Measurements from ENCODE around the gene C5orf63. TPM values are rescaled to one million over a fixed set of nuclear protein-coding genes. Genes with fewer than 3 reads are reported as not detected.

C5orf63 gene
- total and polyA plus RNA-seq, 2 of the 13 experiments (the other 11 are each of a cell fraction or from before 2014, with no cell fraction given), result 7.9 to 8.8 TPM

DNA sequence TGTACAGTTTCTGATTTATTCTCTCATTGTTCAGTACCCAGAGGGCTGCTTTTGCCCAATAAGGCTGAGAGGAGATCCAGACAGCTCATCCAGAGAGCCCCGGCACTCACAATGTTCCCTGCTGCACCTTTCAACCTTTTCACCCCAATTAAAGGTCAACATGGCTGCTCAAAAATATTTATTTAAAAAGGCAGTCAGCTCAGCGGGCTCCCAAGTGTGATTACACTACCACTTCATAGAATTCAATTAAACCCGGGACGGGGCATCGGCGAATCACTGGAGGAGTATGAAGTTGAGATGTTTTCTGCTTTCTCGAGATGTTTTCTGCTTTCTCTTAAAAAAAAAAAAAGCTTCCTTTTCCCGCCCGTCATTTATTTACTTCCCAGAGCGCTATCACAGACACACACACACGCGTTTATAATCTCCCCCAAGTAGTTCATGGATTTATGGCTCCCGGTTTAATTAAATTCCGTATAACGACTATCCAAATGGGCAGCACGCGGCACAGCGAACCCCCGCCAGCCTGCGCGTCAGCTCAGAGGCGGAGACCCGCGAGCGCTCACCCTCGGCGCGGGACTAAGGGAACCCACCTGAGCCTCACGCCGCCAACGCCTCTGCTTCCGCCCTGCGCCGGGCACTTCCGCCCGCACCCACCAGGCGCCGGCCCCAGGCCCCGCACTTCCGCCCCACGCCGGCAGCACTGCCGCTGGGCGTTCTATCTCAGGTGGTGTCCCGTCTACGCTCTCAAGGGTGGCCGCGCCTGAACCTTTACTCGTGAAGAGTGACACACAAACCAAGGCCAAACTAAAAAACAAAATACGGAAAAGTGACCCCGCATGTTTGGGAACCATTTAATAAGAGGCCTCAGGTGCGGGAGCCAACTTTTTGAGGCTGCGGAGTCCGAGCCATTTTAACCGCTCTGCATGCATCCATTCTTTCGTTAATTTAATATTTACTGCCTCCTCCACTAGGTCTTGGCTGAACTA, at the start of gene C5orf63 (continued):
- TF ChIP-seq HES4 (CRISPR knock-in tag; IDR thresholded peaks at IDR 0.05; ENCODE audit: borderline replicate concordance) (peak; percentile 80), ZNF562 (CRISPR knock-in tag; IDR thresholded peaks at IDR 0.05; ENCODE audit: borderline replicate concordance) (no peak), GLI4 (CRISPR knock-in tag; IDR thresholded peaks at IDR 0.05; ENCODE audit: borderline replicate concordance) (no peak; the same call in 1 of the 2 replicates), MEF2D (CRISPR knock-in tag; IDR thresholded peaks at IDR 0.05) (no peak), ZNF703 (CRISPR knock-in tag; IDR thresholded peaks at IDR 0.05; ENCODE audit: borderline replicate concordance) (peak; percentile 82; the same call in 1 of the 2 replicates), ZNF282 (IDR thresholded peaks at IDR 0.05; ENCODE audit: partially characterized antibody) (no peak), ZNF567 (CRISPR knock-in tag; IDR thresholded peaks at IDR 0.05; ENCODE audit: borderline replicate concordance) (no peak), BRCA1 (CRISPR knock-in tag; IDR thresholded peaks at IDR 0.05) (peak; percentile 77; the same call in 1 of the 2 replicates), ZNF224 (CRISPR knock-in tag; IDR thresholded peaks at IDR 0.05) (0 out of 2 replicates have a peak, but pooled peaks have one; percentile 66), ZNF556 (CRISPR knock-in tag; IDR thresholded peaks at IDR 0.05; ENCODE audit: borderline replicate concordance) (0 out of 2 replicates have a peak, but pooled peaks have one; percentile 50), SUZ12 (IDR thresholded peaks at IDR 0.05; ENCODE audit: low read depth, low read length) (no peak), HOXD1 (CRISPR knock-in tag; IDR thresholded peaks at IDR 0.05) (no peak), ZNF749 (CRISPR knock-in tag; IDR thresholded peaks at IDR 0.05; ENCODE audit: borderline replicate concordance) (no peak), RFXAP (CRISPR knock-in tag; IDR thresholded peaks at IDR 0.05; ENCODE audit: borderline replicate concordance) (no peak), ZNF713 (CRISPR knock-in tag; IDR thresholded peaks at IDR 0.05) (0 out of 2 replicates have a peak, but pooled peaks have one; percentile 57)
- TF ChIP-seq, protein P1, sequence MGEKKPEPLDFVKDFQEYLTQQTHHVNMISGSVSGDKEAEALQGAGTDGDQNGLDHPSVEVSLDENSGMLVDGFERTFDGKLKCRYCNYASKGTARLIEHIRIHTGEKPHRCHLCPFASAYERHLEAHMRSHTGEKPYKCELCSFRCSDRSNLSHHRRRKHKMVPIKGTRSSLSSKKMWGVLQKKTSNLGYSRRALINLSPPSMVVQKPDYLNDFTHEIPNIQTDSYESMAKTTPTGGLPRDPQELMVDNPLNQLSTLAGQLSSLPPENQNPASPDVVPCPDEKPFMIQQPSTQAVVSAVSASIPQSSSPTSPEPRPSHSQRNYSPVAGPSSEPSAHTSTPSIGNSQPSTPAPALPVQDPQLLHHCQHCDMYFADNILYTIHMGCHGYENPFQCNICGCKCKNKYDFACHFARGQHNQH (CRISPR knock-in tag; IDR thresholded peaks at IDR 0.05), result peak; percentile 55
- TF ChIP-seq, protein P2, sequence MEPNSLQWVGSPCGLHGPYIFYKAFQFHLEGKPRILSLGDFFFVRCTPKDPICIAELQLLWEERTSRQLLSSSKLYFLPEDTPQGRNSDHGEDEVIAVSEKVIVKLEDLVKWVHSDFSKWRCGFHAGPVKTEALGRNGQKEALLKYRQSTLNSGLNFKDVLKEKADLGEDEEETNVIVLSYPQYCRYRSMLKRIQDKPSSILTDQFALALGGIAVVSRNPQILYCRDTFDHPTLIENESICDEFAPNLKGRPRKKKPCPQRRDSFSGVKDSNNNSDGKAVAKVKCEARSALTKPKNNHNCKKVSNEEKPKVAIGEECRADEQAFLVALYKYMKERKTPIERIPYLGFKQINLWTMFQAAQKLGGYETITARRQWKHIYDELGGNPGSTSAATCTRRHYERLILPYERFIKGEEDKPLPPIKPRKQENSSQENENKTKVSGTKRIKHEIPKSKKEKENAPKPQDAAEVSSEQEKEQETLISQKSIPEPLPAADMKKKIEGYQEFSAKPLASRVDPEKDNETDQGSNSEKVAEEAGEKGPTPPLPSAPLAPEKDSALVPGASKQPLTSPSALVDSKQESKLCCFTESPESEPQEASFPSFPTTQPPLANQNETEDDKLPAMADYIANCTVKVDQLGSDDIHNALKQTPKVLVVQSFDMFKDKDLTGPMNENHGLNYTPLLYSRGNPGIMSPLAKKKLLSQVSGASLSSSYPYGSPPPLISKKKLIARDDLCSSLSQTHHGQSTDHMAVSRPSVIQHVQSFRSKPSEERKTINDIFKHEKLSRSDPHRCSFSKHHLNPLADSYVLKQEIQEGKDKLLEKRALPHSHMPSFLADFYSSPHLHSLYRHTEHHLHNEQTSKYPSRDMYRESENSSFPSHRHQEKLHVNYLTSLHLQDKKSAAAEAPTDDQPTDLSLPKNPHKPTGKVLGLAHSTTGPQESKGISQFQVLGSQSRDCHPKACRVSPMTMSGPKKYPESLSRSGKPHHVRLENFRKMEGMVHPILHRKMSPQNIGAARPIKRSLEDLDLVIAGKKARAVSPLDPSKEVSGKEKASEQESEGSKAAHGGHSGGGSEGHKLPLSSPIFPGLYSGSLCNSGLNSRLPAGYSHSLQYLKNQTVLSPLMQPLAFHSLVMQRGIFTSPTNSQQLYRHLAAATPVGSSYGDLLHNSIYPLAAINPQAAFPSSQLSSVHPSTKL (CRISPR knock-in tag; IDR thresholded peaks at IDR 0.05), result peak; percentile 41; the same call in 1 of the 2 replicates
- TF ChIP-seq, protein P3, sequence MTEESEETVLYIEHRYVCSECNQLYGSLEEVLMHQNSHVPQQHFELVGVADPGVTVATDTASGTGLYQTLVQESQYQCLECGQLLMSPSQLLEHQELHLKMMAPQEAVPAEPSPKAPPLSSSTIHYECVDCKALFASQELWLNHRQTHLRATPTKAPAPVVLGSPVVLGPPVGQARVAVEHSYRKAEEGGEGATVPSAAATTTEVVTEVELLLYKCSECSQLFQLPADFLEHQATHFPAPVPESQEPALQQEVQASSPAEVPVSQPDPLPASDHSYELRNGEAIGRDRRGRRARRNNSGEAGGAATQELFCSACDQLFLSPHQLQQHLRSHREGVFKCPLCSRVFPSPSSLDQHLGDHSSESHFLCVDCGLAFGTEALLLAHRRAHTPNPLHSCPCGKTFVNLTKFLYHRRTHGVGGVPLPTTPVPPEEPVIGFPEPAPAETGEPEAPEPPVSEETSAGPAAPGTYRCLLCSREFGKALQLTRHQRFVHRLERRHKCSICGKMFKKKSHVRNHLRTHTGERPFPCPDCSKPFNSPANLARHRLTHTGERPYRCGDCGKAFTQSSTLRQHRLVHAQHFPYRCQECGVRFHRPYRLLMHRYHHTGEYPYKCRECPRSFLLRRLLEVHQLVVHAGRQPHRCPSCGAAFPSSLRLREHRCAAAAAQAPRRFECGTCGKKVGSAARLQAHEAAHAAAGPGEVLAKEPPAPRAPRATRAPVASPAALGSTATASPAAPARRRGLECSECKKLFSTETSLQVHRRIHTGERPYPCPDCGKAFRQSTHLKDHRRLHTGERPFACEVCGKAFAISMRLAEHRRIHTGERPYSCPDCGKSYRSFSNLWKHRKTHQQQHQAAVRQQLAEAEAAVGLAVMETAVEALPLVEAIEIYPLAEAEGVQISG (CRISPR knock-in tag; IDR thresholded peaks at IDR 0.05), result peak; percentile 94
